GM21515 (cell line): ENCODE data around the gene LRFN3.
"Not testable (repeated sequence)": the region's sequence is repeated elsewhere in the genome, so short reads cannot be mapped to it uniquely, and the experiment has no call there.

Experiments
- ATAC-seq: cut with Tn5 transposase; IDR thresholded peaks from one replicate; pipeline ENCODE4 v1.9.1; 2021; ENCODE audit not compliant: unreplicated experiment

The LRFN3 gene

DNA sequence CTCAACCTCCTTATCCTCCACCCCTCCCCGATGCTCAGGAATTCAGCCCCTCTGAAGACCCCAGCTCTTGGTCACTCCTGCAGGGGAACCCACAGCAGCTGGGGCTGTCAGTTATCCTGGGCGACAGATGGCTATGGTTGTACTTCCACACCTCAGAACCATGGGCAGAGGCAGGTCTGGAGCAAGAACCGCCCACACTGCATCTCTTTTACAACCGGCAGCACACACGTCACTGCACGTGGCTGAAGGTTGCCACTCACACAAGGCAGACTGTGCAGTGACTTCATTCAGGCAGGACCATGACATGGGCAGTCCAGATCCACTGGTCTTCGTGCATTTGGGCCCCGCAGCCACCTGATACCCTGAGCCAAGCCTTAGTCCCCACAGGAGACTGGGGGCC is 37.3 kb downstream of the LRFN3 start:
- ATAC-seq: no peak

DNA sequence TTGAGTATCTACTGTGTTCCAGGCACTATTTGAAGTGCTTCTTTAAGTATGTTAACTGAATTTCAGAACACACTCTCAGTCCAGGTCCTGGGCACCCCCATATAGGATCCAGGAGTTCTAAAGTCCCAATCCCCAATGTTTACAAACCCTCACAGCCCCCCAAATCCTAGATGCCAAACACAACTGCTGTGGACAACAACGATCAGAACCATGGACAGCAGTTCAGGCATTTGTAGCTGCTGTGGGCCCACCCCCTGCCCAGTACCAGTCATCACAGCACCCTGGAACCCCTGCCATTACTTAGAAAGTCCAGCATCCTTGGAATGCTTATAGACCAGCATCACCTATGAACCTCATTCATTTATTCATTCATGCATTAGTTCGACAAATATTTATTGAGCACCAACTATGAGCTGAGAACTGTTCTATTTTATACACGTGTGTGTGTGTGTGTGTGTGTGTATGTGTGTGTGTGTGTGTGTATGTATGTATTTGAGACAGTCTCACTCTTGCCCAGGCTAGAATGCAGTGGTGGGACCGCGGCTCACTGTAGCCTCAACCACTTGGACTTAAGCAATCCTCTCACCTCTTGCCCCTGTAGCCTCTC is 39.5 kb downstream of the LRFN3 start:
- ATAC-seq: no peak

DNA sequence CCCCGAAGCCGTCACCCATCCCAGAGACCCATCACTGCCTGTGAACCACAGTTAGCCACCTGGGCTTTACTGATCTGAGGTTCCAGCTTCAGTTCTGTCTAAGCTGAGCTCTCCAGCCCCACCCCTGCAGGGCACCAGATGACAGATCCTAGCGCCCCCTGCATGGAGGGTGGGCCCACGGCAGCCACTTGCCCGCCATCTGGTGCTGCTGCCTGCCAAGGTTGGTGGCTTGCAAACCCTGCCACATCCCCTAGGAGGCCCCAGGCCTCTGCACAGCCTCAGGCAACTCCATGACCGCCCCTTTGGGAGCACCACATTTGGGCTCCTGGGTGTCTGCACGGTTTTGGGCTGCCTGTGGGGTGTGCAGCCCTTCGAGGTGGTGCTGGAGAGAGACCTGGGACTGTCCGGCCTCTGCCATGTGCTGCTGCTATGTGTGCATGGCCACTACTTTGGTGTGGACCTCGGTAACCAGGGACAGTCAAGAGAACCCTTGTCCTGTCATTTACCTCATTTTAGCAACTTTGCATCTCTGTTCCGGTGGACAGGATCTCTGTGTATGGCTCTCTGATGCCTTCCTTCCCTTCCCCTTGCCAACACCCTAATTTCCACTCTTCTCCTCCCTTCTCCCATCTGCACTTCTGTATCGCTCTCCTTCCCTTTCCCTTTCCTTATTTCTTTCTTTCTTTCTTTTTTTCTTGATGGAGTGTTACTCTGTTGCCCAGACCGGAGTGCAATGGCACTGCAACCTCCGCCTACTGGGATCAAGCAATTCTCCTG is 41.5 kb downstream of the LRFN3 start:
- no peak for ATAC-seq

DNA sequence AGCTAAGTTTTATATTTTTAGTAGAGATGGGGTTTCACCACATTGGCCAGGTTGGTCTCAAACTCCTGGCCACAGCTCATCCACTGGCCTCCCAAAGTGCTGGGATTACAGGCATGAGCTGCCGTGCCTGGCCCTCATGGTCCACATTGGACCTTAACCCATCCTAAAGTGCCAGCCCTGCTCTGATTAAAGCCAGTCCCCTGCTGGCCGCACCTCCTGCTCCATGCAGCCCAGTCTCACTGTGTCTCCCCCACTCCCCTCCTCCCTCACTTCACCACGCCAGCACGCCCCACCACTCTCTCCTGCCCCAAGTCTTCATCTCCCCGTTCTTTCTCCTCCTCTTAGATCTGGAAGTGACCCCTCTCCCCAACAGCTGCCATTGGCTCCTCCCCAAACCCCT is 42.1 kb downstream of the LRFN3 start:
- no peak for ATAC-seq

DNA sequence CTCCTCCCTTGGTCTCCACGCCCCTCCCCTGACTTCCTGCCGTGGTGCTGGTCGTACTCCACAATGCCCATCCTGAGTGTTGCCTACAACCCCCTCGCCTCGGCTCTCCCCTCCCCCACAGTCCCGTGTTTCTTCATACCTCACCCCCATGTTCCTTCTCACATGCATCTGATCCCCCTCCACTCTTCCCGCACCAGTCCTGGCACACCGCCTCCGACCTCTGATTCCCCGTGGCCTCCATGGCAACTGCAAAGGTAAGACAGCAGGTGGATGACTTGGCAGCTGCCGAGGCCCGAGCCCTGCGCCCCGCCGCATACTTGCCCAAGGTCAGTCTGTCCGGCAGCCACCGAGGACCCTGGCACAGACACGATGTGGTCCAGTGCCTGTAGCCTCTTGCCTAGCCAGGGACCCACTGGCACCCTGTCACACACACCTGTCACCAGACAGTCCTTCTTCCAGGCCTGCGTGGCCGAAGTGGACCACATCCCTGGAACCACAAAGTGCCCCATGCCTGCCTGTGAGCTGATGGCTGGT is 42.7 kb downstream of the LRFN3 start:
- no peak for ATAC-seq

DNA sequence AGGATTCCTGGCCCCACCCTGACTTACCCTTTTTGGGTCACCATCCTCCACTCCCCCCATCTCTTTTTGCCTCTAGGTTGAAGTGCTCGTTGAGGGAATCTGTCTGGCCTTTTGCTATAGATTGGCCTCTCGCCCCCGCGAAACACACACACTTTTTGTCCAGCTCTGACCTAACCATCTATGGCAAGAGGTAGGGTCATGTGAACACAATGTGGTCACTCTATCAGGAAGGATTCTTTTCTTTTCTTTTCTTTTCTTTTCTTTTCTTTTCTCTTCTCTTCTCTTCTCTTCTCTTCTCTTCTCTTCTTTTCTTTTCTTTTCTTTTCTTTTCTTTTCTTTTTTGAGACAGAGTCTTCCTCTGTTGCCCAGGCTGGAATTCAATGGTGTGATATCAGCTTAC is 44.8 kb downstream of the LRFN3 start:
- ATAC-seq: not testable (repeated sequence)

DNA sequence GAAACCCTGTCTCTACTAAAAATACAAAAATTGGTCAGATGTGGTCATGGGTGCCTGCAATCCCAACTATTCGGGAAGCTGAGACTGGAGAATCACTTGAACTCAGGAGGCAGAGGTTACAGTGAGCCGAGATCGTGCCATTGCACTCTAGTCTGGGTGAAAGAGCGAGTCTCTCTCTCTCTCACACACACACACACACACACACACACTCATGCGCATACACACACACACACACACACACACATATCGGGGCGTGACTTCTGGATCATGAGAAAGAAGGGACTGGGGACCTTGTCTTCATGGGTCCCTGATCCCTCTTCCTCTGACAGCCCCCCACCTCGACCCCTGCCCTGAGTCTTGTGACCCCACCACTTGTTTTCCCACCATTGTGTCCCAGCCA is 47.0 kb downstream of the LRFN3 start:
- ATAC-seq: no peak

DNA sequence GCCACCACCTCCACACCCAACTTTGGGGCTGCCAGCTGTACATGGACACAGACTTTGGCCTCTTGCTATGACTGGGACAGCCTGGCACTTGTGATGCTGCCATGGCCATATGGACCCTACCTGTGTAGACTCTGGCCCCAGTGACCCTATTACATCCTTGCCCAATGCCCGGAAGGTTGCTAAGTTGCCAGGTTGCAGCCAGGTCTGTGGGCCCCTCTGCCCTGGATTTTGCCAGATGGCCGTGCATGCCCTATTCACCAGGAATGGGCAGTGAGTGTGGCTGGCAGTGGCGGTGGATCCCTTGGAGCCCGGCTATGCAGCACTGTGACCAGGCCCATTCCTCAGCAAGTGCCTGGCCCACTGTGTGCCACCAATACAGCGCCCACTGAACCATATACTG is 49.9 kb downstream of the LRFN3 start:
- ATAC-seq: no peak

DNA sequence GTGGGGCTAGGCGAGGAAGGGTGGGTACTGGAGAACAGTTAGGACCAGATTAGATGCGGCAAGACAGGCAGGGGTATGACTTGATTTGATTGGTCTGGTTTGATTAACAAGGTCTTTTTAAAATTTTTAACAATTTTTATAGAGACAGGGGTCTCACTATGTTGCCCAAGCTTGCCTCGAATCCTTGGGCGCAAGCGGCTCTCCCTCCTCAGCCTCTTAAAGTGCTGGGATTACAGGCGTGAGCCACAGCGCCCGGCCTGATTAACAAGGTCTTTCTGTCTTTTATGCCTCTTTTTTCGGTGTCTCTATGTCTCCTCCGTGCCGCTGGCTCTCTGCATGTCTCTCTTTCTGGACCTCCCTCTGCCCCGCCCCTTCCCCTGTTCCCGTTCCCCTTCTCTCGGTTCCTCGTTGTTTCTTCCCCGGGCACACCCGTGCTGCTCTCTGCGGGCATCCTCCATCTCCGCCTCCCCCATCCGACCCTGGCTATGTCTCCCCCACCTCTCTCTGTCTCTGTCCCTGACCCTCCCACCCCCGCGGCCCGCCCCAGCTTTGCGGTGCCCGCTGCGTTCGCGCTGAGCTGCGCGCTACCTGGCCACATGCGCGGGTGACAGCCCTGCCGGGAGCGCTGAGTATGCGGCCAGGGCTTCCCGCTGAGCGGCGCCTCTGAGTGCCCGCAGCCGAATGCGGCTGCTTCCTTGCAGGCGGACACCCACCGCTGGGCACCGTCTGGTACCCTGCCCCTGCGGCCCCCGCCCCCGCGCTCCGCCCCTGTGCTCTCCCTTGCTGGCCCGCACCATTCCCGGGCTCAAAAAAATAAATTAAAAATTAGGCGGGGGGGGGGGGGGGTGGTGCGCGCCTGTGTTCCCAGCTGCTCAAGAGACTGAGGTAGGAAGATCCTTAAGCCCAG is 50.7 kb downstream of the LRFN3 start:
- ATAC-seq: no peak

DNA sequence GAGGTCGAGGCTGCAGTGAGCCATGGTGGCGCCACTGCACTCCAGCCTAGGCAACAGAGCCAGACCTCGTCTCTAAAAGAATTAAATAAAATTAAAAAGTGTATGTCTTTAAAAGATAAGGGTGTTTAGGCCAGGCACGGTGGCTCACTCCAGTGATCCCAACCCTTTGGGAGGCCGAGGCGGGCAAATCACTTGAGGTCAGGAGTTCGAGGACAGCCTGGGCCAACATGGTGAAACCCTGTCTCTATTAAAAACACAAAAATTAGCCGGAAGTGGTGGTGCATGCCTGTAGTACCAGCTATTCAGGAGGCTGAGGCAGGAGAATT is 51.4 kb downstream of the LRFN3 start:
- ATAC-seq: no peak

DNA sequence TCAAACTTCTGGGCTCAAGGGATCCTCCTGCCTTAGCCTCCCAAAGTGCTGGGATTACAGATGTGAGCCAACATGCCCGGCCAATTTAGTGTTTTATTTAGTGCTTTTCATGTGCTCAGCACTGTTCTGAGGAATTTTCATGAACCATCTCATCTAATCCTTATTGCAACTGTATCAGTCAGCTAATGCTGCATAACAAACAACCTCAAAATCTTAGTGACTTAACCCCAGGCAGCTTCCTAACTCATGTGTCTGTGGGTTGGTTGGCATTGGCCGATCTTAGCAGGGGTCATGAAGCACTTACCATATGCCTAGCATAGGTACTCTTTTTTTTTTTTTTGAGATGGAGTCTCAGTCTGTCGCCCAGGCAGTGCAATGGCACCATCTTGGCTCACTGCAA is 52.6 kb downstream of the LRFN3 start:
- no peak for ATAC-seq

DNA sequence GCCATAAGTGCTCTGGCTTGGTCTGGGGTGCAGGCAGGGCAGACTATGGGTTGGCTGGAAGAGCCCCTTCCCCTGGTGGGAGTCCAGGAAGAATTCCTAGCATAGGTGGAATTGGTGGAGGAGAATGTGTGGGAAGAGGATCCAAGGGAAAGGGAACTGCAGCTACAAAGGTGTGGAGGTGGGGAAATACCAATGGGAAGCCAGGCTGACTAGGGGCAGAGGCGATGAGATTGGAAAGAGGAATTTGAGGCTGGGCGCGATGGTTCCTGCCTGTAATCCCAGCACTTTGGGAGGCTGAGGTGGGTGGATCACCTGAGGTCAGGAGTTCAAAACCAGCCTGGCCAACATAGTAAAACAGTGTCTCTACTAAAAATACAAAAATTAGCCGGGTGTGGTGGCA is 54.0 kb downstream of the LRFN3 start:
- no peak for ATAC-seq

DNA sequence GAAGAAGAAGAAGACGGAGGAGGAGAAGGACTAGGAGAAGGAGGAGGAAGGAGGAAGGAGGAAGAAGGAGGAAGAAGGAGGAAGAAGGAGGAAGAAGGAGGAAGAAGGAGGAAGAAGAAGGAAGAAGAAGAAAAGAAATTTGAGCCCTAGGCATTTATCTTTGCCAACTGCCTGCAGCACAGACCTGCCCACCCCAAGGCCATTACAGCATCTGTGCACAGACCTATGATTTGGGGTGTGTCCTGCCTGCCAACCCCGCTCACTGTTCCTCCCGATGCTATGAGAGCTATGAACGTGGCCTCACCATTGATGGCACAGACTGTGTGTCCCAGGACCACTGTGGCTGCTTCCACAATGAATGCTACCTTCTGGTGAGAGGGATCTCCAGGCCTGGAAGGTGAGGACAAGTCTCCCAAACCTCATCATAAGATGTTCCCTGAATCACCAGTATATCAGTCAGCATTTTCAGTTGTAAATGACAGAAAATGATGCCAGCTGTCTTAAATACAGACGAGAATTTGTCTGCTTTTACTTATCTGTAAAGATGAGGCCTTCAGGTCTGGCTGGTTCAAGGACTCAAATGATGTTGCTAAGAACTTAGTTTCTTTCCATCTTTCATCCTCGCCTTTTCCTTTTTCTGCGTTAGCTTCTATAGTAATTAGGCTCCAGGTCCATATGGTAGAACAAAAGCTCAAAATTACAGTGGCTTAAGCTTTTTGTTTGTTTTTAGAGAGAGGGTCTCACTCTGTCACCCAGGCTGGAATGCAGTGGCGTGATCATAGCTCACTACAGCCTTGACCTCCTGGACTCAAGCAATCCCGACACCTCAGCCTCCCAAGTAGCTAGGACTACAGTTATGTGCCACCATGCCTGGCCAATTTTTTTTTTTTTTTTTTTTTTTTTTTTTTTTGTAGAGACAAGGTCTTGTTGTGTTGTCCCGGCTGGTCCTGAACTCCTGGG is 54.9 kb downstream of the LRFN3 start:
- no peak for ATAC-seq

DNA sequence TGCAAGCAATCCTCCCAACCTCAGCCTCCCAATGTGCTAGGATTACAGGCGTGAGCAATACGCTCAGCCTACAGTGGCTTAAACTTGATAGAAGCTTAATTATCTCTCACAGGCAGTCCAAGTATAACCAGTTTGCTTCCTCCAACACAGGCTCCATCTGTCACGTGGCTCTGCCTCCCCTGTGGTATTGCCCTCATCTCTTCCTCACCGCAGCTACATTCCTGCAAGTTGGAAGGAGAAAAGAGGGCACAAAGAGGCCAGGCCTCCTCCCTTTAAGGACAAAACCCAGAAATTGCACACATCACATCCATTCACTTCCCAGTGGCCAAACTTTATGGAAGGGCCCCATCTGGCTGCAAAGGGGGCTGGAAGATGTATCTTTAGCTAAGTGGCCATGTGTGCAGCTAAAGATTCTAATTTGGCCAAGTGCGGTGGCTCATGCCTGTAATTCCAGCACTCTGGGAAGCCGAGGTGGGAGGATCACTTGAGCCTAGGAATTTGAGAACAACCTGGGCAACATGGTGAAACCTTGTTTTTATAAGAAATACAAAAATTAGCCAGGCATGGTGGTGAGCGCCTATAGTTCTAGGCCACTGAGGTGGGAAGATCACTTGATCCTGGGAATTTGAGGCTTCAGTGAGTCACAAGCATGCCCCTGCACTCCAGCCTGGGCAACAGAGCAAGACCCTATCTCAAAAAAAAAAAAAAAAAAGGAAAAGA is 55.7 kb downstream of the LRFN3 start:
- ATAC-seq: no peak

DNA sequence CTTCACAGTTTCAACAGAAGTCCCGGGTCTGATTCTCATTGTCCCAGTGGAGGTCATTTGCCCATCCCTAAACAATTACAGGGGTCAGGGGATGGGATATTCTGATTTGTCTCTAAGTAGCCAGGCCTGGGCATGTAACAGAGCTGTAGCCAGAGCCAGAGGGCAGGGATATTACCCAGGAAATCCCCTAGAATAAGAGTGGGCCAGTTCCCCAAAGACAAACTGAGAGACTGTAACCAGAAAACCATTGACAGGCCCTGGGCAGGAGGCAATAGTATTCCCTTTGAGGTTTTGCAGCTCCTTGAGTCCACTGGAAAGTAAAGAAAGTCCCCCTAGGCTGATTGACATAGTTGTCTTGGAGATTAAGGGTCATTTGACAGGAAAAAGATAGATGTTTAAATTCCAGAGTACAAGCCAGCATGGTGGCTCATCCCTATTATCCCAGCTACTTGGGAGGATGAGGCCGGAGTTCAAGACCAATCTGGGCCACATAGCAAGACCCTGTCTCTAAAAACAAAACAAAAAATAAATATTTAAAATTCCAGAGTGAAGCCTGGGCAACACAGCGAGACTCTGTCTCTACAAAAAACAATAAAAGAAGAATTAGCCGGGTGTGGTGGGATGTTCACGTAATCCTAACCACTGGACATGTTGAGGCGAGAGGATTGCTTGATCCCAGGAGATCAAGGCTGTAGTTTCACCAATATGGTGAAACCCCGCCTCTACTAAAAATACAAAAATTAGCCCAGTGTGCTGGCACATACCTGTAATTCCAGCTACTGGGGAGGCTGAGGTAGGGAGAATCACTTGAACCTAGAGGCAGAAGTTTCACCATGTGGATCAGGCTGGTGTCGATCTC is 57.0 kb downstream of the LRFN3 start:
- ATAC-seq: no peak

DNA sequence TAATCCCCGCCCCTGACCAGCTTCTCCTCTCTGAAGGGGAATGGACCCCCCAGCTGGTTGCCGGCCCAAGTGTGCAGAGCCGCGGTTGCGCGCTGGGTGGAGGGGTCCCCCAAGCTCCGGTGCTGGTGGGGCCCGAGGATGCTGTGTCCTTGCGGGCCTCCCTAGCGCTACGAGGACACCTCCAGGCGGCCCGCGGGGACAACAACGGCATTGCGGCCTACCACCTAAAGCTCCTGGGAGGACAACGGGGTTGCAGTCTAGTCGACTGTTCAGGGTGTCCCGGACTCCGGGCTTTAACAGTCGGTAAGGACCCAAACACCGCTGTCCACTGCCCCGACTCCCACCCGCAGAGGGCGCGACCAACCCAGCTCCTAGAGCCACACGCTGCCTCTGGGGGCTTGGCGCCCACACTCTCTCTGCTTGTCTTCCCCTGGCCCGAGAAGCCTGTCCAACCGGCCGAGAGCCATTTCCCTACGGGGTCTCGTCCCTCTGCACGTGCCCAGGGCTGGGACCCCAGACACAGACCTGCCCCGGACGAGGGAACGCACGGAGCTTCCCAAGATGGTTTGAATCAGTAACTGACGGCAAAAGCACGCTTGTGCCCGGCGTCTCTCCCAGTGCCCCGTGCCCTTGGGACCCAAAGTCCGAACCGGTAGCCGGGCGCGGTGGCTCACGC is 57.9 kb downstream of the LRFN3 start:
- no peak for ATAC-seq
